Measurements from ENCODE around the gene RPL31.

DNA sequence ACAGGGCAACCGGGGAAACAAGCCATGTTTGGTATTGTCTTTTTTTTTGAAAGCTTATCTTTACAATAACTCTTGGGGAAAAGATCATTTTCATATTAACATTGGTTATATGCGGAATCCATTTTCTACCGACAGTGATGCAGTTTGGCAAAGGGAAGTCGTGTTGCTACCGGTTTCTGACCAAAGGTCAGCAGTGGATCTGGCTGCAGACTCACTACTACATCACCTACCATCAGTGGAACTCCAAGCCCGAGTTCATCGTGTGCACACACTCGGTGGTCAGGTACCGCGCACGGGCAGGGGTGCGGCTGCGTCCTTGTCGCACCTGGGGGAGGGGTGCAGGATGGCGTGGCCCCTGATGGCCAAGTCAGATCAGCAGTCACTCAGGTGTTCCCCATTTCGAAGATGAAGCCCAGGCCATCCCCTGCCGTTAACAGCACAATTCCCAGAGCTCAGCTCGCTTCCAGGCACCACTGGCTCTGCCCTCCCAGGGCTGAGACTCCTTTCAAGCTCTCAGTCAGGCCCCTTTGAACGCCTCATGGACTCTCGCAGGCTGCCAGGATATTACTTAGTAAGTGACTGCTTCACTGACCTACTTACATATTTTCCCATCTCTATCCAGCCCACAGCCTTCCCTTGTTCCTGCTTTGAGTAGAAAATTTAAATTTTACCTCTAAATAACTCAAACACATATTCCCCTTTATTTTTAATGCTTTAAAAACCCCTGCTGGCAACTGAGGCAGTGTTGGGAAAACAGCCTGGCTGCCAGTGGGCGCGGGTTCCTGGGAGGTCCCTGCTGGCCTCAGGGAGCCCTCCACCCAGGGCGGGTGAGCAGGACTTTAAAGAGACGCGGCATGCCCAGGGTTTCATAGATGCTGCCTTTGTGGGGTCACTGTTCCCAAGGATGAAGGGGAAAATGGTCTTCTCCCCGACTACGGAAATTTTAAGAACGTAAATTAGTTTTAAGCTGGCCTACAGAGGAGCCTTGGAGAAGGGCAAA, 33.6 kb upstream of the RPL31 start:
- TF ChIP-seq EP300 (IDR thresholded peaks at IDR 0.05), result no peak
- no peak for TF ChIP-seq CTCF (IDR thresholded peaks at IDR 0.05)

All from sigmoid colon (tissue), 4 donors.